Progenitor cell of endocrine pancreas (in vitro differentiated cells): ENCODE data around the gene JSRP1. TPM values are rescaled to one million over a fixed set of nuclear protein-coding genes. Genes with fewer than 3 reads are reported as not detected.

Source experiments
- DNase-seq: peaks from one replicate; pipeline ENCODE4 v3.0.0; 2021; ENCODE audit warnings: low spot score; ENCODE audit not compliant: unreplicated experiment
- H3K27ac Mint-ChIP-seq: 2 replicates; pipeline ENCODE4 v1.8.0; 2021; ENCODE audit warnings: mild to moderate bottlenecking, moderate library complexity, mixed read lengths
- H3K27me3 Mint-ChIP-seq: 2 replicates; pipeline ENCODE4 v1.8.0; 2021; ENCODE audit warnings: mixed read lengths
- H3K36me3 Mint-ChIP-seq: 2 replicates; pipeline ENCODE4 v1.8.0; 2022; ENCODE audit warnings: mixed read lengths; ENCODE audit not compliant: insufficient read depth
- H3K4me1 Mint-ChIP-seq: 2 replicates; pipeline ENCODE4 v1.8.0; 2021; ENCODE audit warnings: low read depth, mixed read lengths
- H3K4me3 Mint-ChIP-seq: 2 replicates; pipeline ENCODE4 v1.8.0; 2021; ENCODE audit warnings: low read depth, mild to moderate bottlenecking, moderate library complexity, mixed read lengths
- H3K9me3 Mint-ChIP-seq: 2 replicates; pipeline ENCODE4 v1.8.0; 2021; ENCODE audit warnings: low read depth, mixed read lengths
- CTCF ChIP-seq: fragments of 200-600 bp; sonication (generic); IDR thresholded peaks from one replicate; pipeline ENCODE4 v1.5.0; 2021; ENCODE audit warnings: antibody characterized with exemption, mild to moderate bottlenecking; ENCODE audit not compliant: unreplicated experiment
- total RNA-seq: library from RNA; stranded (reverse); gene quantifications from 2 replicates; pipeline ENCODE4 v1.2.1, GENCODE V29; 2021

JSRP1 gene
- total RNA-seq, 1 donor from 2014 or later: 1.6 TPM

- Mint-ChIP-seq H3K4me3 (no peak overlapping the region), H3K36me3 (no peaks in the 10 kb centered on the region)
Observed at GRCh38 chr19:2300533-2300932, 44.3 kb upstream of the JSRP1 start.

GRCh38 chr19:2296141-2296540 lies 39.9 kb upstream of the JSRP1 start:
- Mint-ChIP-seq H3K36me3 (no peaks in the 10 kb centered on the region), H3K9me3 (no peaks in the 10 kb centered on the region), H3K4me1 (no peaks in the 10 kb centered on the region), H3K27me3 (peaks cover 38% of the 10 kb centered on the region), H3K4me3 (no peak overlapping the region), H3K27ac (no peak overlapping the region)
- no peak for TF ChIP-seq CTCF
- no peak for DNase-seq

More at GRCh38 chr19:2300533-2300932, 44.3 kb upstream of the JSRP1 start:
- TF ChIP-seq CTCF: no peak
- no peak for DNase-seq
- Mint-ChIP-seq H3K4me1 (no peaks in the 10 kb centered on the region), H3K9me3 (no peaks in the 10 kb centered on the region), H3K27me3 (peaks cover 36% of the 10 kb centered on the region), H3K27ac (no peak overlapping the region)

GRCh38 chr19:2294687-2295335 lies 38.6 kb upstream of the JSRP1 start:
- H3K36me3 Mint-ChIP-seq: no peaks in the 10 kb centered on the region
- no peaks in the 10 kb centered on the region for H3K9me3 Mint-ChIP-seq
- H3K27me3 Mint-ChIP-seq: peaks cover 41% of the 10 kb centered on the region
- H3K4me3 Mint-ChIP-seq: no peak overlapping the region
- no peak overlapping the region for H3K27ac Mint-ChIP-seq
- DNase-seq: no peak
- TF ChIP-seq CTCF: no peak
- H3K4me1 Mint-ChIP-seq: peaks cover 1% of the 10 kb centered on the region

- peaks cover 73% of the 10 kb centered on the region for H3K27me3 Mint-ChIP-seq
- no peaks in the 10 kb centered on the region for H3K36me3 Mint-ChIP-seq
- DNase-seq: peak; percentile 62
- no peak overlapping the region for H3K4me3 Mint-ChIP-seq
- peak; percentile 40 for TF ChIP-seq CTCF
- no peaks in the 10 kb centered on the region for H3K9me3 Mint-ChIP-seq
- H3K27ac Mint-ChIP-seq: no peak overlapping the region
- H3K4me1 Mint-ChIP-seq: peaks cover 3% of the 10 kb centered on the region
Observed at GRCh38 chr19:2291185-2291751, 35.1 kb upstream of the JSRP1 start.

GRCh38 chr19:2290441-2291184 lies 34.4 kb upstream of the JSRP1 start:
- no peak for DNase-seq
- peaks cover 3% of the 10 kb centered on the region for H3K4me1 Mint-ChIP-seq
- TF ChIP-seq CTCF: no peak
- H3K36me3 Mint-ChIP-seq: no peaks in the 10 kb centered on the region
- no peaks in the 10 kb centered on the region for H3K9me3 Mint-ChIP-seq
- H3K4me3 Mint-ChIP-seq: no peak overlapping the region
- no peak overlapping the region for H3K27ac Mint-ChIP-seq
- H3K27me3 Mint-ChIP-seq: peaks cover 73% of the 10 kb centered on the region
